HepG2 (cell line): ENCODE measurements around the gene LZTS2. TPM values are rescaled to one million over a fixed set of nuclear protein-coding genes. Genes with fewer than 3 reads are reported as not detected.
A peak's percentile ranks its signal among the peaks of the same experiment; 100 is the strongest.

ENCODE experiments used
- ATF7-NPFF ChIP-seq: sonication (generic); formaldehyde crosslinking; IDR thresholded peaks from 2 replicates; pipeline ENCODE4 v1.8.1; 2023; ENCODE audit warnings: mild to moderate bottlenecking, low read depth, missing genetic modification reagents, moderate library complexity
- CHD2 ChIP-seq: IDR thresholded peaks from 2 replicates; pipeline ENCODE4 v1.6.1; 2011; ENCODE audit warnings: low read depth, low read length, improper control_type of control experiment
- DR1 ChIP-seq: sonication (generic); formaldehyde crosslinking; IDR thresholded peaks from 2 replicates; pipeline ENCODE4 v1.8.0; 2021; ENCODE audit warnings: mild to moderate bottlenecking, missing genetic modification reagents, inconsistent platforms
- FOXJ3 ChIP-seq: sonication (generic); formaldehyde crosslinking; IDR thresholded peaks from 2 replicates; pipeline ENCODE4 v1.4.0; 2020; ENCODE audit warnings: missing genetic modification reagents, mild to moderate bottlenecking, borderline replicate concordance
- HES4 ChIP-seq: sonication (generic); formaldehyde crosslinking; IDR thresholded peaks from 2 replicates; pipeline ENCODE4 v1.9.0; 2021; ENCODE audit warnings: mild to moderate bottlenecking, missing genetic modification reagents, borderline replicate concordance
- MZF1 ChIP-seq: sonication (generic); formaldehyde crosslinking; IDR thresholded peaks from 2 replicates; pipeline ENCODE4 v1.8.1; 2023; ENCODE audit warnings: mild to moderate bottlenecking, missing genetic modification reagents, borderline replicate concordance
- NR2F1 ChIP-seq, 2 experiments: fragments of 450-650 bp in 1 of 2; formaldehyde crosslinking in 1 of 2; IDR thresholded peaks; 2 replicates each; pipeline versions ENCODE4 v1.5.0 to v1.6.1; 2016 to 2020; ENCODE audit warnings: mild to moderate bottlenecking in 1 of 2, missing compliant biosample characterization in 1 of 2, missing genetic modification reagents in 1 of 2, moderate library complexity in 1 of 2
- NR2F6 ChIP-seq, 2 experiments: IDR thresholded peaks; 2 replicates each; pipeline ENCODE4 v1.6.1; 2016; ENCODE audit warnings: antibody characterized with exemption in 1 of 2, mild to moderate bottlenecking in 1 of 2
- NR3C1 ChIP-seq: sonication (generic); formaldehyde crosslinking; IDR thresholded peaks from 2 replicates; pipeline ENCODE4 v1.4.0; 2020; ENCODE audit warnings: missing genetic modification reagents
- SIX4 ChIP-seq: sonication (generic); formaldehyde crosslinking; IDR thresholded peaks from 2 replicates; pipeline ENCODE4 v1.4.0; 2020; ENCODE audit warnings: missing genetic modification reagents
- ZFP1 ChIP-seq: IDR thresholded peaks from 2 replicates; pipeline ENCODE4 v1.6.1; 2016
- ZNF329 ChIP-seq: sonication (generic); formaldehyde crosslinking; IDR thresholded peaks from 2 replicates; pipeline ENCODE4 v1.9.0; 2021; ENCODE audit warnings: low read depth, mild to moderate bottlenecking, missing genetic modification reagents
- ZNF510 ChIP-seq: sonication (generic); formaldehyde crosslinking; IDR thresholded peaks from 2 replicates; pipeline ENCODE4 v1.4.0; 2020; ENCODE audit warnings: low read depth, mild to moderate bottlenecking, missing genetic modification reagents
- ZNF773 ChIP-seq: sonication (generic); formaldehyde crosslinking; IDR thresholded peaks from 2 replicates; pipeline ENCODE4 v1.4.0; 2020; ENCODE audit warnings: missing genetic modification reagents, borderline replicate concordance
- ZNF788 ChIP-seq: sonication (generic); formaldehyde crosslinking; IDR thresholded peaks from 2 replicates; pipeline ENCODE4 v1.5.0; 2020; ENCODE audit warnings: mild to moderate bottlenecking, missing genetic modification reagents, borderline replicate concordance
- polyA plus RNA-seq, 8 experiments: library from polyadenylated mRNA; depleted of rRNA in 3 of 8; stranded (reverse) in 7 of 8; unstranded in 1 of 8; fragments of >200 nt; fragmentation: Illumina TruSeq in 4 of 8; extraction: Trizol in 4 of 8; gene quantifications; 2 replicates each; pipeline versions ENCODE4 v1.2.1 to v1.2.3, GENCODE V29; 2011 to 2016; ENCODE audit warnings: low read depth in 4 of 8, missing spikeins in 1 of 8, mixed read lengths in 1 of 8; ENCODE audit not compliant: insufficient read depth in 1 of 8
- total RNA-seq, 5 experiments: library from RNA; depleted of rRNA; stranded (reverse); fragments of >200 nt; fragmentation: Illumina TruSeq; extraction: Trizol; gene quantifications; 2 replicates each; pipeline ENCODE4 v1.2.3, GENCODE V29; 2016; ENCODE audit warnings: low read depth in 1 of 5
- TF ChIP-seq, protein P1 (sequence below): sonication (generic); formaldehyde crosslinking; conservative IDR thresholded peaks from 2 replicates; pipeline ENCODE4 v1.4.0; 2020; ENCODE audit warnings: mild to moderate bottlenecking, missing genetic modification reagents, moderate library complexity
- TF ChIP-seq, protein P2 (sequence below): IDR thresholded peaks from 2 replicates; pipeline ENCODE4 v1.6.1; 2012; ENCODE audit warnings: low read length, improper control_type of control experiment
- TF ChIP-seq, protein P3 (sequence below): sonication (generic); formaldehyde crosslinking; IDR thresholded peaks from 2 replicates; pipeline ENCODE4 v1.8.1; 2023; ENCODE audit warnings: mild to moderate bottlenecking, missing genetic modification reagents, borderline replicate concordance
- TF ChIP-seq, protein P4 (sequence below): sonication (generic); formaldehyde crosslinking; IDR thresholded peaks from 2 replicates; pipeline ENCODE4 v1.5.1; 2020; ENCODE audit warnings: mild to moderate bottlenecking, missing genetic modification reagents, moderate library complexity
- TF ChIP-seq, protein P5 (sequence below): sonication (generic); formaldehyde crosslinking; IDR thresholded peaks from 2 replicates; pipeline ENCODE4 v1.5.0; 2020; ENCODE audit warnings: missing genetic modification reagents

The LZTS2 gene
- total and polyA plus RNA-seq, 2 of the 13 experiments (the other 11 are each of a cell fraction or from before 2014, with no cell fraction given) = 43.6 to 65.6 TPM

DNA sequence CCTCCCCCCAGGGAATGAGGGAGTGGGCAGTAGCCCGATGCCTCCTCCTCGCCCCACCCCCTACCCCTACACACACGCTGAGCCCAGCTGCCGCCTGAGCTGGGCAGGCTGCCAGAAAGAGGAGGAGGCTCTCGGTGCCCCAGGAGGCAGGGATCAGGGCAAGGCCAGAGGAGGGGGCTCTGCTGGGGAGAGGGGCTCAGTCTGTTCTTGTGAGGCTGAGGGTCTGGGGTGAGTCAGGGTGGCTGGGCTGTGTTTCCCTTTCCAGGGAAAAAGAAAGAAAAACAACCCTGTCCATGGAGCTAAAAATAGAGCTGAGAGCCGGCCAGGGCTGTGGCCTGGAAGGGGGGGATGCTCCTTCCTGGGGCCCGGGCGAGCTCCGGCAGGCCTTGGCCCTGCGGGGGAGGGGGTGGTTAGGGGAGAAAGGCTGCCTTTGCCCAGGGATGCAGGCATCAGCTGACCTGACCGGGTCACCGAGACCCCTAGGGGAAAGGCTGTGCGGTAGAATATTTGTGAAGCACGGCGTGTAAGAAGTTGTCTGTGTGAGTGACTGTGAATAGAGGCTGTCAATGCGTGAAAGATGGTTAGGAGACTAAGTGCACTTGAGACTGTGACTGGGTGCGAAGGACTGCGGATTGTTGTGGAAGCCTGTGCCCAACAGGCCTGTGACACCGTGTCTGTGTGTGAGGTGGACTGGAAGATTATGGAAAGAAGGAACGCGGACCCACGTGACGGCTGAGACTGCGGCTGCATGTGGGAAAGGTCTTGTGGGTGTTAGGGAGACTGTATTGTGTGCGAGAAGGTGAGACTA is 1.2 kb upstream of the LZTS2 start (continued):
- TF ChIP-seq, protein P1, sequence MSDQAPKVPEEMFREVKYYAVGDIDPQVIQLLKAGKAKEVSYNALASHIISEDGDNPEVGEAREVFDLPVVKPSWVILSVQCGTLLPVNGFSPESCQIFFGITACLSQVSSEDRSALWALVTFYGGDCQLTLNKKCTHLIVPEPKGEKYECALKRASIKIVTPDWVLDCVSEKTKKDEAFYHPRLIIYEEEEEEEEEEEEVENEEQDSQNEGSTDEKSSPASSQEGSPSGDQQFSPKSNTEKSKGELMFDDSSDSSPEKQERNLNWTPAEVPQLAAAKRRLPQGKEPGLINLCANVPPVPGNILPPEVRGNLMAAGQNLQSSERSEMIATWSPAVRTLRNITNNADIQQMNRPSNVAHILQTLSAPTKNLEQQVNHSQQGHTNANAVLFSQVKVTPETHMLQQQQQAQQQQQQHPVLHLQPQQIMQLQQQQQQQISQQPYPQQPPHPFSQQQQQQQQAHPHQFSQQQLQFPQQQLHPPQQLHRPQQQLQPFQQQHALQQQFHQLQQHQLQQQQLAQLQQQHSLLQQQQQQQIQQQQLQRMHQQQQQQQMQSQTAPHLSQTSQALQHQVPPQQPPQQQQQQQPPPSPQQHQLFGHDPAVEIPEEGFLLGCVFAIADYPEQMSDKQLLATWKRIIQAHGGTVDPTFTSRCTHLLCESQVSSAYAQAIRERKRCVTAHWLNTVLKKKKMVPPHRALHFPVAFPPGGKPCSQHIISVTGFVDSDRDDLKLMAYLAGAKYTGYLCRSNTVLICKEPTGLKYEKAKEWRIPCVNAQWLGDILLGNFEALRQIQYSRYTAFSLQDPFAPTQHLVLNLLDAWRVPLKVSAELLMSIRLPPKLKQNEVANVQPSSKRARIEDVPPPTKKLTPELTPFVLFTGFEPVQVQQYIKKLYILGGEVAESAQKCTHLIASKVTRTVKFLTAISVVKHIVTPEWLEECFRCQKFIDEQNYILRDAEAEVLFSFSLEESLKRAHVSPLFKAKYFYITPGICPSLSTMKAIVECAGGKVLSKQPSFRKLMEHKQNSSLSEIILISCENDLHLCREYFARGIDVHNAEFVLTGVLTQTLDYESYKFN (CRISPR knock-in tag) = peak; percentile 26
- TF ChIP-seq ZNF788 (CRISPR knock-in tag) = peak; percentile 57; the same call in 1 of the 2 replicates
- no peak for TF ChIP-seq FOXJ3
- no peak for TF ChIP-seq ZFP1 (CRISPR knock-in tag)
- TF ChIP-seq, protein P2, sequence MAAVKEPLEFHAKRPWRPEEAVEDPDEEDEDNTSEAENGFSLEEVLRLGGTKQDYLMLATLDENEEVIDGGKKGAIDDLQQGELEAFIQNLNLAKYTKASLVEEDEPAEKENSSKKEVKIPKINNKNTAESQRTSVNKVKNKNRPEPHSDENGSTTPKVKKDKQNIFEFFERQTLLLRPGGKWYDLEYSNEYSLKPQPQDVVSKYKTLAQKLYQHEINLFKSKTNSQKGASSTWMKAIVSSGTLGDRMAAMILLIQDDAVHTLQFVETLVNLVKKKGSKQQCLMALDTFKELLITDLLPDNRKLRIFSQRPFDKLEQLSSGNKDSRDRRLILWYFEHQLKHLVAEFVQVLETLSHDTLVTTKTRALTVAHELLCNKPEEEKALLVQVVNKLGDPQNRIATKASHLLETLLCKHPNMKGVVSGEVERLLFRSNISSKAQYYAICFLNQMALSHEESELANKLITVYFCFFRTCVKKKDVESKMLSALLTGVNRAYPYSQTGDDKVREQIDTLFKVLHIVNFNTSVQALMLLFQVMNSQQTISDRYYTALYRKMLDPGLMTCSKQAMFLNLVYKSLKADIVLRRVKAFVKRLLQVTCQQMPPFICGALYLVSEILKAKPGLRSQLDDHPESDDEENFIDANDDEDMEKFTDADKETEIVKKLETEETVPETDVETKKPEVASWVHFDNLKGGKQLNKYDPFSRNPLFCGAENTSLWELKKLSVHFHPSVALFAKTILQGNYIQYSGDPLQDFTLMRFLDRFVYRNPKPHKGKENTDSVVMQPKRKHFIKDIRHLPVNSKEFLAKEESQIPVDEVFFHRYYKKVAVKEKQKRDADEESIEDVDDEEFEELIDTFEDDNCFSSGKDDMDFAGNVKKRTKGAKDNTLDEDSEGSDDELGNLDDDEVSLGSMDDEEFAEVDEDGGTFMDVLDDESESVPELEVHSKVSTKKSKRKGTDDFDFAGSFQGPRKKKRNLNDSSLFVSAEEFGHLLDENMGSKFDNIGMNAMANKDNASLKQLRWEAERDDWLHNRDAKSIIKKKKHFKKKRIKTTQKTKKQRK = no peak
- TF ChIP-seq DR1 (CRISPR knock-in tag) = no peak; the same call in 1 of the 2 replicates
- TF ChIP-seq NR2F1 (CRISPR knock-in tag; IDR thresholded peaks at IDR 0.05) = no peak
- no peak for TF ChIP-seq CHD2
- TF ChIP-seq SIX4 (CRISPR knock-in tag) = no peak
- TF ChIP-seq, protein P3, sequence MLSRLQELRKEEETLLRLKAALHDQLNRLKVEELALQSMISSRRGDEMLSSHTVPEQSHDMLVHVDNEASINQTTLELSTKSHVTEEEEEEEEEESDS (CRISPR knock-in tag) = no peak
- TF ChIP-seq HES4 (CRISPR knock-in tag) = no peak
- TF ChIP-seq, protein P4, sequence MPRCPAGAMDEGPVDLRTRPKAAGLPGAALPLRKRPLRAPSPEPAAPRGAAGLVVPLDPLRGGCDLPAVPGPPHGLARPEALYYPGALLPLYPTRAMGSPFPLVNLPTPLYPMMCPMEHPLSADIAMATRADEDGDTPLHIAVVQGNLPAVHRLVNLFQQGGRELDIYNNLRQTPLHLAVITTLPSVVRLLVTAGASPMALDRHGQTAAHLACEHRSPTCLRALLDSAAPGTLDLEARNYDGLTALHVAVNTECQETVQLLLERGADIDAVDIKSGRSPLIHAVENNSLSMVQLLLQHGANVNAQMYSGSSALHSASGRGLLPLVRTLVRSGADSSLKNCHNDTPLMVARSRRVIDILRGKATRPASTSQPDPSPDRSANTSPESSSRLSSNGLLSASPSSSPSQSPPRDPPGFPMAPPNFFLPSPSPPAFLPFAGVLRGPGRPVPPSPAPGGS = no peak
- no peak for TF ChIP-seq ZNF773 (CRISPR knock-in tag)
- no peak; the same call in 1 of the 2 replicates for TF ChIP-seq NR2F6 (IDR thresholded peaks at IDR 0.05)
- TF ChIP-seq NR2F6 (CRISPR knock-in tag; IDR thresholded peaks at IDR 0.05) = no peak
- no peak for TF ChIP-seq NR3C1 (CRISPR knock-in tag)
- peak; percentile 95; the same call in 1 of the 2 replicates for TF ChIP-seq MZF1 (CRISPR knock-in tag)
- TF ChIP-seq, protein P5, sequence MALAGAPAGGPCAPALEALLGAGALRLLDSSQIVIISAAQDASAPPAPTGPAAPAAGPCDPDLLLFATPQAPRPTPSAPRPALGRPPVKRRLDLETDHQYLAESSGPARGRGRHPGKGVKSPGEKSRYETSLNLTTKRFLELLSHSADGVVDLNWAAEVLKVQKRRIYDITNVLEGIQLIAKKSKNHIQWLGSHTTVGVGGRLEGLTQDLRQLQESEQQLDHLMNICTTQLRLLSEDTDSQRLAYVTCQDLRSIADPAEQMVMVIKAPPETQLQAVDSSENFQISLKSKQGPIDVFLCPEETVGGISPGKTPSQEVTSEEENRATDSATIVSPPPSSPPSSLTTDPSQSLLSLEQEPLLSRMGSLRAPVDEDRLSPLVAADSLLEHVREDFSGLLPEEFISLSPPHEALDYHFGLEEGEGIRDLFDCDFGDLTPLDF = no peak
- no peak for TF ChIP-seq ATF7-NPFF (CRISPR knock-in tag)
- no peak for TF ChIP-seq ZNF510 (CRISPR knock-in tag)
- no peak for TF ChIP-seq ZNF329 (CRISPR knock-in tag)
